Measurements from ENCODE around the gene TARS3.

DNA sequence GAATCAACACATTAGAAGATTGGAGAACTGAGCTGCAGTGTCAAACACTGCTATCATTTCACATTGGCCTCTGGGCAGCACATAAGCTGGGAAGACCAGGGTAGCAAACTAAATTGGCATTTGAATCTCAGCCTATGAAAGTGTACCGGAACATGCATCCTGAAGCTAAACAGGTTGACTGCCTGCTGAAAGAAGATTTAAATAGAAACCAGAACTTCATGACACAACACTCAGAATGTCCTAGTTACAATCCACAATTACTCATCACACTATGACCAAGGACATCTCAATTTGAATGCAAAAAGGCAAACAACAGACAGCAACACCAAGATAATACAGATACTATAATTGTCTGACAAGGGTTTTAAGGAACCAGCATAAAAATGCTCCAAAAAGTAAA, 98.3 kb downstream of the TARS3 start:
- TF ChIP-seq CTCF (conservative IDR thresholded peaks at IDR 0.05; ENCODE audit: low read length) (no peak), EZH2phosphoT487 (IDR thresholded peaks at IDR 0.05; ENCODE audit: borderline replicate concordance) (no peak)
